ENCODE measurements around the gene NUP43.
A peak's percentile ranks its signal among the peaks of the same experiment; 100 is the strongest.
"Not testable (repeated sequence)": the region's sequence is repeated elsewhere in the genome, so short reads cannot be mapped to it uniquely, and the experiment has no call there.

Gene NUP43

GRCh38 chr6:149745252-149745651, 1.1 kb downstream of the NUP43 start:
- DNase-seq, result not testable (repeated sequence)

DNA sequence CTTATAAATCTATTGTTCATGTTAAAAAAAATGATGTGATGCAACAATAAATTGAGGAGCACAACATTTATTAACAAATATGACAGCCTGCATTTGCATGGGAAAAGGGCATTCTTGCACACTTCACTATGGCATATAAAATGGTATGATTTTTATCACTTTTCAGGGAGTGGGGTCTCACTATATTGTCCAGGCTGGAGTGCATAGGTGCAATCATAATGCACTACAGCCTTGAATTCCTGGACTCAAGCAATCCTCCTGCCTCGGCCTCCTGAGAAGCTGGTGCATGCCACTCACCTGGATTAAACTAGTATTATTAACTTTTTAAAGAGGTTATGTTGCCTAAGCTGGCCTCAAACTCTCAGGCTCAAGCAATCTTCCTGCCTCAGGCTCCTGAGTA, 11.4 kb downstream of the NUP43 start:
- DNase-seq, result no peak

DNA sequence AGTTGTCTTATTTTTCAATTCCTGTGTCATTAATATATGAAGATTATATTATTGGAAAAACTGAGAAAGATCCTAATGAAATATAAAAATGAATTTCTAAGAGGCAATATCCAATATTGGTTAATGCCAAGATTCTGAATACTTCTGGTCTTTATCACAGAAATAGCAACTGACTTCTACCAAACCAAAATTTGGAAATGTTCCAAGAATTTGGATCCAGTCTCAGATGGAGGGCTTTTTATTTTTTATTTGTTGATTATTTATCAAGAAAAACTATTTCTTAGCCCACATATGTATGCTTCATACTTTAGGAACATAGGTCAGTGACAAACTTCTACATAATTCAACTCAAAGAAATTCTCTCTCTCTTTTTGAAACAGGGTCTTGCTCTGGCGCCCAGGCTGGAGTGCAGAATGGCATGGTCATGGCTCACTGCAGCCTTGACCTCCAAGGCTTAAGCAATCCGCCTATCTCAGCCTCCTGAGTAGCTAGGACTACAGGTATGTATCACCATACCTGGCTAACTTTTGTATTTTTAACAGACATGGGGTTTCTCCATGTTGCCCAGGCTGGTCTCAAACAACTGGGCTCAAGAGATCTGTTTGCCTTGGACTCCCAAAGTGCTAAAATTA, 13.1 kb downstream of the NUP43 start:
- DNase-seq, result no peak

DNA sequence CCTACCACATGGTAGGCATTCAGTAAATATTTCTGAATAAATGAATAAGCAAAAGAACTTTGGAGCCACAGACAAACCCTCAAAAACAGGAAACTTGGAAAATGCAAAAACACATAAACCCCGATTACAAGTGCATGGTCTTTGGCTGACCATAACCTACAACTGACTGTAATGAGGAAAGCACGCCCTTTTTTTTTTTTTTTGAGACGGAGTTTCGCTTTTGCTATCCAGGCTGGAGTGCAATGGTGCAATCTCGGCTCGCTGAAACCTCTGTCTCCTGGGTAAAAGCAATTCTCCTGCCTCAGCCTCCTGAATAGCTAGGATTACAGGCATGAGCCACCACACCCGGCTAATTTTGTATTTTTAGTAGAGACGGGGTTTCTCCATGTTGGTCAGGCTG, 16.5 kb downstream of the NUP43 start:
- no peak for DNase-seq

- DNase-seq, result no peak
These were observed 17.7 kb downstream of the NUP43 start for GRCh38 chr6:149728499-149729234.

DNA sequence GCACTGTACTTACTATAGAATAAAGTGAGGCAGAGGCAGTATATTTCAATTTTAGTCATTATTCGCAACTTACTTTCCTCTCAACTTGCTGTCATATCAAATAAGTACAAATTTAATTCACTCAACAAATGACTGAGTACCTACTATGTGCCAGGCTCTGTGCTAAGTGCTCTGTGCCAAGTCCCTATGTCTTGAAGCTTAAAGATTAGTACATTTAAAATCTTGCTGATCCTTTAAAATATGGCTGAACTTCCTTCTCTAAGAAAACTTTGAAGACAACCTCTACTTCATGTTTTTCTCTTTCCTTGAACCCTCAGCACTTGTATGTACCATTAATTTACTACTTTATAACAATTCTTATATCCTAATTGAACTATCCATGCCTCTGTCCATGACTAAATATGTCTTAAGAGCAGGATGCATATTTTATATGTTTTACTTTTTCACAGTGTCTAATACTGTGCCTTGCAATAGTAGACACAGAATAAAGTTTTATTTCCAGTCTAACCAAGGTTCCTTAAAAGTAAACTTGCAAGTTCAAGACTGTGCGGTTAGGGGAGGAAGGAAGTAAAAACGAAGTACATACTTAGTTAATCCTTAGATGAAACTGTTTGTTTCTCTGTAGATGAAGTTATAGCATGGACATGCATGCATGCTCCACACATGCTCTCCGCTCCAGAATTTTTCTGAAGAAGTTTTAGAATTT, 18.4 kb downstream of the NUP43 start:
- no peak for DNase-seq

- no peak for DNase-seq
These were observed 20.5 kb downstream of the NUP43 start for GRCh38 chr6:149725785-149726184.

DNA sequence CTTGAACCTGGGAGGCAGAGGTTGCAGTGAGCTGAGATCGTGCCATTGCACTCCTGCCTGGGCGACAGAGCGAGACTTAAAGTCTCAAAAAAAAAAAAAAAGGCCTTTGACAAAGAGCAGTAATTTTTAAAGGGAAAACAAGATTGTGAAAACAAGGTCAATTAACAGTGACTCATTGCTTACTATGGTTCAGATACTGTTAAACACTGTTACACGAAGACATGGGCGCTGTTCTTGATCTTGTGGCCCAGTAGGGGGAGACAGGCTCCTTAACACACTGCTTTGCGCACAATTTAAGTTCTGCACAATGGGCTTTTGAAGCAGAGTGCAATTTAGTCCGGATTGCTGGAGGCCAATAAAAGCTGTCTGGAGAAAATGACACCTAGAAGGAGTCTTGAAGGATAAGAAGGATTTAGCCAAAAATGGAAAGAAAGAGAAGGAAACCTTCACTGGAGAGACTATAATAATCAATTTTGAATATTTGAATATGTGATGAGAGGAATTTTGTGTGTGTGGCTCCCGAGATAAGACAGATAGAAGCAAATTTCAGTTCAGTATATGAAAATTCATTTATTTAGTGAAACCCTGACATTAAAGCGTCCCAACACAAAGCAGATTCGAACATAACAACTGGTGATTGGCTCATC, 22.4 kb downstream of the NUP43 start:
- DNase-seq, result peak; percentile 34

GRCh38 chr6:149723262-149723661, 23.1 kb downstream of the NUP43 start:
- no peak for DNase-seq

- no peak for DNase-seq
These were observed 26.8 kb downstream of the NUP43 start for GRCh38 chr6:149719531-149719930.

DNA sequence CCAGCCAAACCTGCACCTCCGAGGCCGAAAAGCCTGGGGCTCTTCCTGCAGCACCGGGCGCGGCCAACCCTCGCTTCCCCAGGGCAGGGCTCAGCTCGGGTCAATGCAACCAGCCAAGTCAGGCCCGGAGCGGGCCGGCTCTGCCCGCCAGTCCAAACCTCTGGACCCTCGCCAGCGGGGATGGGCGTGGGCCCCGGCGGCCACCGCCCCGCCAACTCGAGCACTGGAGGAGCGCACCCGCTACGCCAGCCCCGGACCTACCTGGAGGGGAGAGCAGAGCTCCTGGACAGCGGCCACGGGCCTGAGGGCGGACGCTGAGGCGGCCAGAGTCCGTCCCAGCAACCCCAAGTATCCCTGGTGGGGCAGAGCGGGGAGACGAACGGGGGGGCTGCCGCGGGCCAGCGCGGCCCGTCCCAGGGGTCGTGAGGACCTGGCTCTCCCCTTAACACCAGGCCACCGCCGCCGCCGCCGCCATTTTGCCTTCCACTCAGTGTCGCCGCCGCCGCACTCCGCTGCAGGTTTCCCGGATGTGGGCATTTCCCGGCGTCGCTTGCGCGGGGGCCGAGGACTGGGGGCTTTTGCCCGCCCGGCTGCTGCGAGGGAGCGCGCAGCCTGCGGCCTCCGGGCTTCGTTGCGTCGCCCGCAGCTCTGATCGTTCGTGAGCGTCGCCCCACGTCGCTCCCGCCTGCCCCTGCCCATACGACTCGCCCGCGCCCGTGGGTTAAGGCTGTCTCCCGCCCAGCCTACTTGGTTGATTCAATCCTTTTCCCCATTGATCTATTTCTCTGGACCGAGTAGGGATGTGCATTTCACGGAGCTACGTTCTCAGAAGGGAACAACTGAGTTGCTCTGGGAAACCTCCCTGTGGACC, 28.5 kb downstream of the NUP43 start, which contains the start of gene LATS1:
Gene LATS1, minus strand, starts transcription at position 514 of the 871 bp plus-strand sequence. CDS start 15,975 bp downstream, outside the sequence.
- DNase-seq, result peak; percentile 92

GRCh38 chr6:149717255-149717587, 29.1 kb downstream of the NUP43 start:
- DNase-seq, result no peak

DNA sequence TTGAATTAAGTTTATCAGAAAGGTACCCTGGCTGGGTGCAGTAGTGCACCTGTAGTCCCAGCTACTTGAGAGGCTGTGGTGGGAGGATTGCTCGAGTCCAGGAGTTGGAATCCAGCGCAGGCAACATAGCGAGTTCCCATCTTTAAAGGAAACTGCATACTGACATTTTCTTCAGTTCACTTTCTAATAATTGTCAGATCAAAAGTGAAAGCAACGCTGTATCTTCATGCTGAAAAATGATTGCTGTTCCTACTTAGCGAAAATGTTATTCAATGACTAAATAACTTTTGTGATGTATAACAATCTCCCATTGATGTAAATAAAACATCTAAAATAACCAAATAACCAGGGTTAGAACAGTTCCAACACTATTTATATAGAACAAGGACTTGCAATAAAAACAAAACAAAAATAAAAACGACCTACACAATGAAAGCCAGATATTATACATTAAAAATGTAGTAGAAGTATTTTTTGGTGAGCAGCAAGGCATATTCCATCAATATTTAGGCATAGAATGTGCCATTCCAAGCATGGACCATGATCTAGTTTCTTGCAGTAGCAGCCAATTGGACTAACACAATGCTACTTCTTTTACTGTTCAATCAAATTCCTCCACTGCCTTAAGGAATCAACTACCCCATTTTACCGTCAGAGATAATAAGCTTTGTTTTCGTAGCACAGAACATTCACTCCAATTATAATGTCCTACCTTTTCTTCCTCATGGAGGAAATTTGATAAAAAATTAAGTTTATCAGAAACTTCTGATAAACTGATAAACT, 30.0 kb downstream of the NUP43 start:
- DNase-seq, result no peak

DNA sequence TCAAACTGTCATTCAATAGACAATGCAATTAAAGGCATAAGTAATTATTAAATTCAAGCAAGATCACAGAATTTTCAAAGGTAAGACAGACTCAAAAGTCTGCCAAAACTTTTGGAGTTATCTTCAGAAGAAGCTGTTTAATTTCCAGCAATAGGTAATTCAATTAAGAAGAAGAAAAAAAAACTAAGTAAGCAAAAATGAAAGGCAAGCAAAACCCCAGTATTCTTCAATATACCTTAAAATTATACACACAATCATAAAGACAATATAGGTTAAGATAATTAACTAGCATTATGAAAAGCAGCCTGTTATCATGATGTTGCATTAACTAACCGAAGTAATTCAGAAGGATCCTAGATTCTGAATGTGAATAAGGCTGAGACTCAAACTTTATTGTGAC, 31.9 kb downstream of the NUP43 start:
- DNase-seq, result no peak

DNA sequence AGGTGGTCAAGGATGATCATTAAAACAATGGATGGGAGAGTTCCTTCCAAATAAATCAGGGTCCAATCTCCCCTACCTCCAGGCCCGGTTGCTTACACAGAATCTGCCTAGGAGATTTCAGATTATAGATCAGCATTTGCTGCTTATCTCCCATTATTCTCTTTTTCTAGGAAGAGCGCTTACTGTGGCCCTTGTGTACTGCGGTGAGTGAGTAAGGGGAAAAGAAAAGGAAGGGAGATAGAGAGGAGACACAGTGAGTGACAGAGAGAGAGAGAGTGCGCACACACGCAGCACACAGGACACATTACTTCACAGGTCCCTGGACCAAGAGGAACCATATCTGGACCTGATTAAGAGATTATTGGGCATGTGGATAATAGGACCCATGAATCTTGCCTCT, 34.6 kb downstream of the NUP43 start:
- no peak for DNase-seq

- no peak for DNase-seq
These were observed 44.6 kb downstream of the NUP43 start for GRCh38 chr6:149701714-149702113.

GRCh38 chr6:149699150-149699549, 47.2 kb downstream of the NUP43 start:
- DNase-seq, result no peak

DNA sequence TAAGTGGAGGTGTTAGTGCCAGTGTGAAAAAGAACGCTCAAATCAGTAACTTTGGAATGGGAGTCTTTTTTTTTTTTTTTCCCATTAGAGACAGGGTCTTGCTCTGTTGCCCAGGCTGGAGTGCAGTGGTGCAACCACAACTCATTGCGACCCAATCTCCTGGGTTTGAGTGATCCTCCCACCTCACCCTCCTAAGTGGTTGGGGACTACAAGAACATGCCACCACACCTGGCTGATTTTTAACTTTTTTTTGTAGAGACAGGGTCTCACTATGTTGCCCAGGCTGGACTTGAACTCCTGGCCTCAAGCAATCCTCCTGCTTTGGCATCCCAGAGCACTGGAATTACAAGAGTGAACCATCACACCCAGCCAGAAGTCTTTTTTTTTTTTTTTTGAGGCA, 48.2 kb downstream of the NUP43 start:
- DNase-seq, result no peak

- DNase-seq, result no peak
These were observed 49.4 kb downstream of the NUP43 start for GRCh38 chr6:149696901-149697300.

DNA sequence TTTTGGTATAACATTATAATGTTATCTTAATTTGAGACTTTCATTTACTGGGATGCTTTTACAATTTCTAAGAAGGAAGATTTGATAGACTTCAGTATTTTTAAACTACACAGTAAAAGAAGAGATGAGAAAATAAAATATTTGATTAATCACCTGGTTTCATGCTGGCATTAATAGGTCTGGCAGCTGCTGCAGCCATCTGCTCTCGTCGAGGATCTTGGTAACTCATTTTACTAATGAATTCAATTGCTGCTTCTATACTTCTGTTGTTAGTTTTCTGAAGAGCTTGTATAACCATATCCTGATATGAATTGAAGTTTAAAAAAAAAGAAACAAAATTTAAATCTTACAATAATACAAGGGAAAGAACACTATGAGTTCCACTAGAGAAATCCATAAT, 51.4 kb downstream of the NUP43 start:
- no peak for DNase-seq

- DNase-seq, result no peak
These were observed 55.1 kb downstream of the NUP43 start for GRCh38 chr6:149691201-149691600.

GRCh38 chr6:149686230-149686629, 60.1 kb downstream of the NUP43 start:
- DNase-seq, result no peak
